Dermis blood vessel endothelial cell (primary cell): ENCODE measurements around the gene IRGQ. TPM values are rescaled to one million over a fixed set of nuclear protein-coding genes. Genes with fewer than 3 reads are reported as not detected.
A peak's percentile ranks its signal among the peaks of the same experiment; 100 is the strongest.
"Not testable (repeated sequence)": the region's sequence is repeated elsewhere in the genome, so short reads cannot be mapped to it uniquely, and the experiment has no call there.

Source experiments
- DNase-seq: peaks from one replicate; pipeline ENCODE4 v3.0.0; 2010
- total RNA-seq: library from RNA; depleted of rRNA; stranded (reverse); fragments of >200 nt; gene quantifications from 2 replicates; pipeline ENCODE4 v1.2.3, GENCODE V29; 2014

Gene IRGQ
- total RNA-seq = 27.2 and 34.6 TPM in 2 replicates

- DNase-seq = peak; percentile 100
These were observed at the start of gene IRGQ, which contains the start of gene ZNF576 for GRCh38 chr19:43595999-43596841. TSS of gene IRGQ (minus strand) at chr19:43596134. CDS start at chr19:43595338, 796 bp downstream. TSS of gene ZNF576 (plus strand) at chr19:43596595. CDS start at chr19:43597109, 514 bp downstream.

- no peak for DNase-seq
These were observed 48.2 kb upstream of the IRGQ start for GRCh38 chr19:43644181-43644580.

GRCh38 chr19:43643326-43643725 lies 47.4 kb upstream of the IRGQ start:
- no peak for DNase-seq

- no peak for DNase-seq
These were observed 46.6 kb upstream of the IRGQ start for GRCh38 chr19:43642531-43642930.

- DNase-seq = no peak
These were observed 45.4 kb upstream of the IRGQ start for GRCh38 chr19:43641333-43641732.

GRCh38 chr19:43640424-43640757 lies 44.5 kb upstream of the IRGQ start:
- DNase-seq = no peak

GRCh38 chr19:43639519-43640423 lies 43.8 kb upstream of the IRGQ start, which contains the start of gene CADM4:
TSS of gene CADM4 (minus strand) at chr19:43639850. CDS start at chr19:43639790, 60 bp downstream.
- peak; percentile 12 for DNase-seq

- DNase-seq = no peak
These were observed 43.1 kb upstream of the IRGQ start for GRCh38 chr19:43638995-43639518.

GRCh38 chr19:43638214-43638994 lies 42.5 kb upstream of the IRGQ start:
- no peak for DNase-seq

GRCh38 chr19:43636121-43636683 lies 40.3 kb upstream of the IRGQ start:
- no peak for DNase-seq

- not testable (repeated sequence) for DNase-seq
These were observed 39.6 kb upstream of the IRGQ start for GRCh38 chr19:43635561-43635940.

GRCh38 chr19:43634872-43635560 lies 39.1 kb upstream of the IRGQ start:
- no peak for DNase-seq

GRCh38 chr19:43634506-43634871 lies 38.6 kb upstream of the IRGQ start:
- no peak for DNase-seq

- no peak for DNase-seq
These were observed 38.1 kb upstream of the IRGQ start for GRCh38 chr19:43634068-43634467.

GRCh38 chr19:43633520-43633919 lies 37.6 kb upstream of the IRGQ start:
- no peak for DNase-seq

GRCh38 chr19:43631491-43631890 lies 35.6 kb upstream of the IRGQ start:
- DNase-seq = no peak

GRCh38 chr19:43628646-43629326 lies 32.9 kb upstream of the IRGQ start:
- no peak for DNase-seq

- no peak for DNase-seq
These were observed 30.9 kb upstream of the IRGQ start for GRCh38 chr19:43626838-43627237.

GRCh38 chr19:43625918-43626579 lies 30.1 kb upstream of the IRGQ start:
- peak; percentile 46 for DNase-seq

- DNase-seq = peak; percentile 28
These were observed 29.0 kb upstream of the IRGQ start for GRCh38 chr19:43624933-43625332.
